Lower lobe of right lung (tissue), 2 donors: ENCODE data around the gene FAR1. TPM values are rescaled to one million over a fixed set of nuclear protein-coding genes. Genes with fewer than 3 reads are reported as not detected.

Experiments
- ATAC-seq, 2 donors: fragments of 200-7000 bp; cut with Tn5 transposase; one replicate each; pipeline ENCODE4 v1.9.1; 2020 to 2022; ENCODE audit warnings: mild to moderate bottlenecking in 2 of 2, moderate library complexity in 2 of 2
- DNase-seq: peaks from one replicate; pipeline ENCODE4 v3.0.0-alpha.2; 2020
- H3K27ac ChIP-seq: fragments of 200-600 bp; one replicate; pipeline ENCODE4 v1.8.0; 2022
- H3K27me3 ChIP-seq: fragments of 200-600 bp; one replicate; pipeline ENCODE4 v1.8.0; 2022; ENCODE audit warnings: low read depth
- H3K36me3 ChIP-seq: fragments of 200-600 bp; one replicate; pipeline ENCODE4 v1.8.0; 2022; ENCODE audit warnings: mild to moderate bottlenecking
- H3K4me1 ChIP-seq: fragments of 200-600 bp; one replicate; pipeline ENCODE4 v1.8.0; 2022
- H3K4me3 ChIP-seq: fragments of 200-600 bp; one replicate; pipeline ENCODE4 v1.8.0; 2022; ENCODE audit warnings: mild to moderate bottlenecking
- H3K9me3 ChIP-seq: fragments of 200-600 bp; one replicate; pipeline ENCODE4 v1.8.0; 2022
- intact Hi-C: fragments of 100-400 bp; cut with DNase I; formaldehyde crosslinking; loops from one replicate; pipeline ENCODE4 v1.11.0; 2022
- total RNA-seq: library from RNA; stranded (reverse); fragmentation: NEBNext Ultra II Directional; extraction: Animal tissue kit (Norgen Biotek cat#: 25700); gene quantifications from one replicate; pipeline ENCODE4 v1.2.1, GENCODE V29; 2021
- TF ChIP-seq, protein P1 (sequence below): fragments of 200-600 bp; IDR thresholded peaks from one replicate; pipeline ENCODE4 v1.8.0; 2022; ENCODE audit warnings: antibody characterized with exemption, mild to moderate bottlenecking
- donor health status: DM: no; HTN: yes; CAD: no; lungs with severe emphysema.

Gene FAR1
- total RNA-seq, 1 donor from 2014 or later, result 65.3 TPM

DNA sequence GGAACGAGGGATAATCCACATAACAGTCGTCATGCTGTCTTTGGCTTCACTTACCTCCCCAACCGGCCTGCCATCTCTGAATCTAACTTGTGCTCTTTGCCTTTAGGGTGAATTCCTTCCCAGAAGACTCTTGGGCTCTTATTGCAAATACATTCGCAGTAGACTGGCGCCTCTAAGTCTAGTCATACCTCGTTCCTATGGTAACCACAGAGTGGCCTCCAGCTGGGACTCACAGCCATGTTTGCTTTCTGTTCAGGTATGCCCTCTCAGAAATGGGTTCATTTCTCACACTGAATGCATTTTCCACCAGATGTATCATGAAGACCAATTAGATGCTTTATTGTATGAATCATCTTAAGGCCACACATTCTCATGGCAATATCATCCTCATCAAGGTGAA lies 112.7 kb downstream of the FAR1 start:
- intact Hi-C loops, result no loop called here
- Histone ChIP-seq H3K4me3 (no peak overlapping the region), H3K27ac (no peak overlapping the region), H3K9me3 (no peaks in the 10 kb centered on the region), H3K4me1 (no peaks in the 10 kb centered on the region), H3K27me3 (no peaks in the 10 kb centered on the region), H3K36me3 (no peaks in the 10 kb centered on the region)
- ATAC-seq (no peak), DNase-seq (no peak)
- TF ChIP-seq, protein P1, sequence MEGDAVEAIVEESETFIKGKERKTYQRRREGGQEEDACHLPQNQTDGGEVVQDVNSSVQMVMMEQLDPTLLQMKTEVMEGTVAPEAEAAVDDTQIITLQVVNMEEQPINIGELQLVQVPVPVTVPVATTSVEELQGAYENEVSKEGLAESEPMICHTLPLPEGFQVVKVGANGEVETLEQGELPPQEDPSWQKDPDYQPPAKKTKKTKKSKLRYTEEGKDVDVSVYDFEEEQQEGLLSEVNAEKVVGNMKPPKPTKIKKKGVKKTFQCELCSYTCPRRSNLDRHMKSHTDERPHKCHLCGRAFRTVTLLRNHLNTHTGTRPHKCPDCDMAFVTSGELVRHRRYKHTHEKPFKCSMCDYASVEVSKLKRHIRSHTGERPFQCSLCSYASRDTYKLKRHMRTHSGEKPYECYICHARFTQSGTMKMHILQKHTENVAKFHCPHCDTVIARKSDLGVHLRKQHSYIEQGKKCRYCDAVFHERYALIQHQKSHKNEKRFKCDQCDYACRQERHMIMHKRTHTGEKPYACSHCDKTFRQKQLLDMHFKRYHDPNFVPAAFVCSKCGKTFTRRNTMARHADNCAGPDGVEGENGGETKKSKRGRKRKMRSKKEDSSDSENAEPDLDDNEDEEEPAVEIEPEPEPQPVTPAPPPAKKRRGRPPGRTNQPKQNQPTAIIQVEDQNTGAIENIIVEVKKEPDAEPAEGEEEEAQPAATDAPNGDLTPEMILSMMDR, result no peak

Other genes with a start within 250 kb of the FAR1 start
- 25.1 TPM for gene BTBD10, start 205.4 kb upstream of the FAR1 start, total RNA-seq
- not detected for gene PTH, start 172.7 kb upstream of the FAR1 start, total RNA-seq